IMR-90 (cell line): ENCODE data around the gene CAPZA2. TPM values are rescaled to one million over a fixed set of nuclear protein-coding genes. Genes with fewer than 3 reads are reported as not detected.

Source experiments
- ATAC-seq: fragments of 200-7000 bp; cut with Tn5 transposase; 2 replicates; pipeline ENCODE4 v1.9.1; 2020; ENCODE audit warnings: low read depth, mild to moderate bottlenecking, moderate library complexity
- BruUV-seq: library from RNA; stranded (reverse); fragments of 400-500 nt; replicated peaks from 2 replicates; lab custom pipeline; 2021; lab: Mats Ljungman, UMichigan
- CTCF ChIA-PET: fragments of 300-600 bp; formaldehyde crosslinking; extraction: SDS; loops from one replicate; lab custom pipeline; 2021; ENCODE audit warnings: antibody characterized with exemption; lab: Yijun Ruan, JAX
- POLR2A ChIA-PET: fragments of 300-600 bp; sonication (Branson Sonifier 250); formaldehyde crosslinking; loops from one replicate; lab custom pipeline; 2022; ENCODE audit warnings: antibody characterized with exemption; ENCODE audit not compliant: unreplicated experiment; lab: Charles Lee
- DNase-seq: peaks from one replicate; pipeline ENCODE4 v3.0.0; 2013
- H2AFZ ChIP-seq: replicated peaks from 2 replicates; pipeline ENCODE3; 2013; ENCODE audit warnings: low read length, mild to moderate bottlenecking; ENCODE audit not compliant: poor library complexity
- H2AK5ac ChIP-seq: 2 replicates; pipeline ENCODE4 v1.6.1; 2013; ENCODE audit warnings: low read depth, low read length, inconsistent platforms
- H2AK9ac ChIP-seq: replicated peaks from 2 replicates; pipeline ENCODE3; 2013; ENCODE audit warnings: mild to moderate bottlenecking, low read depth, low read length, moderate library complexity; ENCODE audit not compliant: poor library complexity
- H2BK120ac ChIP-seq: 2 replicates; pipeline ENCODE4 v1.6.1; 2013; ENCODE audit warnings: low read depth, low read length, inconsistent platforms
- H2BK15ac ChIP-seq: 3 replicates; pipeline ENCODE4 v1.6.1; 2013; ENCODE audit warnings: low read depth, low read length, inconsistent platforms
- H2BK20ac ChIP-seq: 2 replicates; pipeline ENCODE4 v1.6.1; 2013; ENCODE audit warnings: low read depth, mild to moderate bottlenecking, inconsistent platforms, low read length, moderate library complexity
- H2BK5ac ChIP-seq: 2 replicates; pipeline ENCODE4 v1.6.1; 2013; ENCODE audit warnings: mild to moderate bottlenecking, low read depth, low read length, inconsistent platforms; ENCODE audit not compliant: poor library complexity, severe bottlenecking
- H3K14ac ChIP-seq: replicated peaks from 2 replicates; pipeline ENCODE4 v1.6.1; 2013; ENCODE audit warnings: low read depth, low read length, inconsistent platforms
- H3K18ac ChIP-seq: 2 replicates; pipeline ENCODE4 v1.6.1; 2013; ENCODE audit warnings: low read depth, low read length, control low read depth
- H3K23ac ChIP-seq: 2 replicates; pipeline ENCODE4 v1.6.1; 2013; ENCODE audit warnings: low read depth, low read length, inconsistent platforms
- H3K27ac ChIP-seq: 2 replicates; pipeline ENCODE4 v1.5.1; 2013; ENCODE audit warnings: mild to moderate bottlenecking, control low read depth, low read length; ENCODE audit not compliant: insufficient read depth
- H3K27me3 ChIP-seq: 2 replicates; pipeline ENCODE4 v1.6.1; 2013; ENCODE audit warnings: low read length; ENCODE audit not compliant: control insufficient read depth, insufficient read depth
- H3K36me3 ChIP-seq: 2 replicates; pipeline ENCODE4 v1.6.1; 2013; ENCODE audit warnings: low read length, mixed read lengths; ENCODE audit not compliant: control insufficient read depth, insufficient read depth
- H3K4ac ChIP-seq: 2 replicates; pipeline ENCODE4 v1.6.1; 2013; ENCODE audit warnings: low read depth, low read length, inconsistent platforms
- H3K4me1 ChIP-seq: 2 replicates; pipeline ENCODE4 v1.6.1; 2013; ENCODE audit warnings: low read length, mixed read lengths; ENCODE audit not compliant: control insufficient read depth, insufficient read depth
- H3K4me2 ChIP-seq: 2 replicates; pipeline ENCODE4 v1.6.1; 2013; ENCODE audit warnings: low read depth, mild to moderate bottlenecking, control low read depth, low read length, moderate library complexity
- H3K4me3 ChIP-seq: 2 replicates; pipeline ENCODE4 v1.5.1; 2013; ENCODE audit warnings: low read depth, mild to moderate bottlenecking, control low read depth, low read length, moderate library complexity; ENCODE audit not compliant: insufficient read depth
- H3K56ac ChIP-seq: 2 replicates; pipeline ENCODE4 v1.6.1; 2013; ENCODE audit warnings: low read length, inconsistent platforms; ENCODE audit not compliant: insufficient read depth; ENCODE audit errors: extremely low read depth
- H3K79me1 ChIP-seq, 2 experiments: 2 replicates each; pipeline ENCODE4 v1.6.1; 2013; ENCODE audit warnings: low read length in 2 of 2, inconsistent platforms in 1 of 2, low read depth in 1 of 2
- H3K9ac ChIP-seq: 2 replicates; pipeline ENCODE4 v1.6.1; 2013; ENCODE audit warnings: low read depth, low read length, control low read depth
- H3K9me1 ChIP-seq: 2 replicates; pipeline ENCODE4 v1.6.1; 2013; ENCODE audit warnings: low read length, inconsistent platforms; ENCODE audit not compliant: insufficient read depth
- H3K9me3 ChIP-seq: 2 replicates; pipeline ENCODE4 v1.6.1; 2013; ENCODE audit warnings: low read length; ENCODE audit not compliant: control insufficient read depth, insufficient read depth
- H4K20me1 ChIP-seq: 2 replicates; pipeline ENCODE4 v1.6.1; 2013; ENCODE audit warnings: low read length, inconsistent platforms; ENCODE audit not compliant: insufficient read depth
- H4K5ac ChIP-seq: 2 replicates; pipeline ENCODE4 v1.6.1; 2013; ENCODE audit warnings: mild to moderate bottlenecking, low read depth, low read length, control low read depth
- H4K8ac ChIP-seq, 2 experiments: 2 replicates each; pipeline ENCODE4 v1.6.1; 2013; ENCODE audit warnings: low read depth in 2 of 2, low read length in 2 of 2, control low read depth in 1 of 2, inconsistent platforms in 1 of 2
- H4K91ac ChIP-seq: 2 replicates; pipeline ENCODE4 v1.6.1; 2013; ENCODE audit warnings: low read depth, low read length, inconsistent platforms; ENCODE audit not compliant: insufficient read depth
- BHLHE40 ChIP-seq: fragments of 150-350 bp; IDR thresholded peaks from 2 replicates; pipeline ENCODE4 v1.6.1; 2016; ENCODE audit warnings: mild to moderate bottlenecking, low read depth, low read length
- CEBPB ChIP-seq: IDR thresholded peaks from 2 replicates; pipeline ENCODE4 v1.6.1; 2012; ENCODE audit warnings: low read depth, low read length, improper control_type of control experiment
- CHD1 ChIP-seq: IDR thresholded peaks from 2 replicates; pipeline ENCODE4 v1.6.1; 2012; ENCODE audit warnings: low read depth, low read length, improper control_type of control experiment
- ELK1 ChIP-seq: fragments of 150-350 bp; IDR thresholded peaks from 2 replicates; pipeline ENCODE4 v1.6.1; 2016; ENCODE audit warnings: low read depth, mild to moderate bottlenecking, low read length, moderate library complexity, borderline replicate concordance
- FOS ChIP-seq: fragments of 150-350 bp; IDR thresholded peaks from 2 replicates; pipeline ENCODE4 v1.6.1; 2016; ENCODE audit warnings: low read depth, low read length
- MAZ ChIP-seq: IDR thresholded peaks from 2 replicates; pipeline ENCODE4 v1.6.1; 2012; ENCODE audit warnings: low read depth, mild to moderate bottlenecking, low read length, improper control_type of control experiment, moderate library complexity, borderline replicate concordance
- NFE2L2 ChIP-seq: fragments of 150-350 bp; IDR thresholded peaks from 2 replicates; pipeline ENCODE4 v1.6.1; 2016; ENCODE audit warnings: low read depth, mild to moderate bottlenecking, low read length
- POLR2A ChIP-seq: IDR thresholded peaks from 2 replicates; pipeline ENCODE4 v1.6.1; 2012; ENCODE audit warnings: mild to moderate bottlenecking, low read depth, low read length
- RAD21 ChIP-seq: IDR thresholded peaks from 2 replicates; pipeline ENCODE4 v1.6.1; 2012; ENCODE audit warnings: low read length, improper control_type of control experiment
- USF2 ChIP-seq: fragments of 150-350 bp; IDR thresholded peaks from 2 replicates; pipeline ENCODE4 v1.6.1; 2017; ENCODE audit warnings: mild to moderate bottlenecking, antibody characterized with exemption, low read length, low read depth
- WGBS, 2 experiments: methylation state at CpG; one replicate each; pipeline versions ENCODE4 v1.1.5 to v1.1.7; 2013; ENCODE audit warnings: missing lambda C conversion rate in 2 of 2; ENCODE audit not compliant: insufficient read length in 1 of 2; ENCODE audit errors: extremely low coverage in 2 of 2; 5-methylcytosine and 5-hydroxymethylcytosine counted together
- dilution Hi-C: fragments of 300-500 bp; cut with HindIII; formaldehyde crosslinking; loops from one replicate; pipeline ENCODE4 v1.14.3; 2018; ENCODE audit warnings: low sequenced_read_pairs; ENCODE audit not compliant: unreplicated experiment
- in situ Hi-C: fragments of 300-500 bp; cut with MboI; formaldehyde crosslinking; loops from 3 replicates; pipeline ENCODE4 v1.14.3; 2019; ENCODE audit warnings: low sequenced_read_pairs, inconsistent platforms, mixed read lengths
- intact Hi-C: fragments of 100-400 bp; cut with micrococcal nuclease; formaldehyde crosslinking; loops from 2 replicates; pipeline ENCODE4 v1.10.0; 2022
- polyA plus RNA-seq, 3 experiments: library from polyadenylated mRNA; depleted of rRNA; stranded (reverse); fragments of >200 nt; gene quantifications; 2 replicates each; pipeline ENCODE4 v1.2.3, GENCODE V29; 2012; ENCODE audit warnings: low replicate concordance in 1 of 3
- total RNA-seq: library from RNA; depleted of rRNA; stranded (reverse); fragments of >200 nt; gene quantifications from 2 replicates; pipeline ENCODE4 v1.2.3, GENCODE V29; 2012

Gene CAPZA2
- total and polyA plus RNA-seq, 2 of the 4 experiments (the other 2 are of a cell fraction), result 66.6 to 133 TPM

- Histone ChIP-seq H2BK120ac (no peak overlapping the region), H2BK15ac (no peak overlapping the region), H3K9me1 (no peaks in the 10 kb centered on the region), H3K9ac (no peak overlapping the region), H4K20me1 (no peaks in the 10 kb centered on the region), H3K79me1 (no peaks in the 10 kb centered on the region), H2AFZ (no peak overlapping the region), H3K36me3 (no peaks in the 10 kb centered on the region), H2AK5ac (no peak overlapping the region), H4K5ac (no peak overlapping the region), H4K8ac (no peak overlapping the region), H2BK20ac (no peak overlapping the region), H4K91ac (no peak overlapping the region), H3K27ac (no peak overlapping the region), H3K56ac (no peak overlapping the region), H3K23ac (no peak overlapping the region), H3K14ac (no peak overlapping the region), H3K9me3 (no peaks in the 10 kb centered on the region), H3K4me1 (no peaks in the 10 kb centered on the region), H3K27me3 (peaks cover 10% of the 10 kb centered on the region), H3K18ac (no peak overlapping the region), H3K4ac (no peak overlapping the region), H2AK9ac (no peak overlapping the region), H3K4me3 (no peak overlapping the region), H2BK5ac (no peak overlapping the region), H3K4me2 (no peak overlapping the region)
- CTCF ChIA-PET, result no interaction called here
- dilution Hi-C loops, result no loop called here
- in situ Hi-C loops, result no loop called here
- BruUV-seq, result no TSS peak
- POLR2A ChIA-PET, result no interaction called here
- WGBS, 2 experiments, result no CpG with 5 or more reads among the region's 1 CpG
- ATAC-seq (no peak), DNase-seq (no peak)
- intact Hi-C loops, result no loop called here
- no peak for TF ChIP-seq CHD1
- TF ChIP-seq USF2, result no peak
- no peak for TF ChIP-seq ELK1
- no peak for TF ChIP-seq RAD21
- TF ChIP-seq NFE2L2, result no peak
- TF ChIP-seq POLR2A, result no peak
- no peak for TF ChIP-seq CEBPB
- no peak for TF ChIP-seq FOS
- no peak for TF ChIP-seq BHLHE40
- no peak for TF ChIP-seq MAZ
Observed at GRCh38 chr7:116842371-116842770, 20.0 kb upstream of the CAPZA2 start.
